HG02798 (cell line): Measurements from ENCODE around the gene VCAN.
A peak's percentile ranks its signal among the peaks of the same experiment; 100 is the strongest.

Experiments
- ATAC-seq: cut with Tn5 transposase; IDR thresholded peaks from one replicate; pipeline ENCODE4 v1.9.1; 2021; ENCODE audit warnings: mild to moderate bottlenecking; ENCODE audit not compliant: unreplicated experiment, poor library complexity

Gene VCAN

GRCh38 chr5:83493644-83494043 is 22.1 kb downstream of the VCAN start:
- no peak for ATAC-seq

- no peak for ATAC-seq
Observed at GRCh38 chr5:83494087-83494620, 22.6 kb downstream of the VCAN start.

GRCh38 chr5:83494666-83495065 is 23.1 kb downstream of the VCAN start:
- no peak for ATAC-seq

GRCh38 chr5:83496626-83497025 is 25.1 kb downstream of the VCAN start:
- no peak for ATAC-seq

- peak; percentile 78 for ATAC-seq
Observed at GRCh38 chr5:83498585-83498984, 27.0 kb downstream of the VCAN start.

GRCh38 chr5:83503662-83504061 is 32.1 kb downstream of the VCAN start:
- no peak for ATAC-seq

GRCh38 chr5:83507431-83507830 is 35.9 kb downstream of the VCAN start:
- no peak for ATAC-seq

- ATAC-seq, result no peak
Observed at GRCh38 chr5:83509540-83509939, 38.0 kb downstream of the VCAN start.

- ATAC-seq, result peak; percentile 90
Observed at GRCh38 chr5:83510260-83510659, 38.7 kb downstream of the VCAN start.

GRCh38 chr5:83512061-83512745 is 40.7 kb downstream of the VCAN start:
- ATAC-seq, result no peak

GRCh38 chr5:83513081-83513480 is 41.5 kb downstream of the VCAN start:
- no peak for ATAC-seq

- no peak for ATAC-seq
Observed at GRCh38 chr5:83513491-83513890, 41.9 kb downstream of the VCAN start.

GRCh38 chr5:83516377-83516776 is 44.8 kb downstream of the VCAN start:
- ATAC-seq, result no peak

GRCh38 chr5:83517072-83517687 is 45.6 kb downstream of the VCAN start:
- ATAC-seq, result no peak

- no peak for ATAC-seq
Observed at GRCh38 chr5:83517688-83518085, 46.1 kb downstream of the VCAN start.

- no peak for ATAC-seq
Observed at GRCh38 chr5:83518319-83519061, 46.9 kb downstream of the VCAN start.

- ATAC-seq, result no peak
Observed at GRCh38 chr5:83522446-83522845, 50.9 kb downstream of the VCAN start.

GRCh38 chr5:83523929-83524328 is 52.4 kb downstream of the VCAN start:
- ATAC-seq, result no peak

GRCh38 chr5:83524345-83524744 is 52.8 kb downstream of the VCAN start:
- ATAC-seq, result no peak

- ATAC-seq, result no peak
Observed at GRCh38 chr5:83524991-83525390, 53.4 kb downstream of the VCAN start.

- no peak for ATAC-seq
Observed at GRCh38 chr5:83526289-83526688, 54.7 kb downstream of the VCAN start.
